ENCODE data around the gene ECEL1. TPM values are rescaled to one million over a fixed set of nuclear protein-coding genes. Genes with fewer than 3 reads are reported as not detected.

The ECEL1 gene
- total RNA-seq, 1 donor from 2014 or later, result 0.14 TPM

- Mint-ChIP-seq H3K27ac (ENCODE audit: unreplicated experiment) (no peak overlapping the region), H3K4me1 (ENCODE audit: low read depth, unreplicated experiment) (peaks cover 4% of the 10 kb centered on the region), H3K27me3 (ENCODE audit: low read depth, unreplicated experiment) (peaks cover 48% of the 10 kb centered on the region), H3K36me3 (ENCODE audit: low read depth, unreplicated experiment) (no peaks in the 10 kb centered on the region), H3K9me3 (ENCODE audit: unreplicated experiment) (no peaks in the 10 kb centered on the region), H3K4me3 (ENCODE audit: unreplicated experiment) (no peak overlapping the region)
- DNase-seq (ENCODE audit: low read depth) (no peak), FAIRE-seq (no peak)
- Histone ChIP-seq H3K4me1 (ENCODE audit: insufficient read depth, low read length) (no peaks in the 10 kb centered on the region), H2AFZ (ENCODE audit: low read depth, low read length) (no peak overlapping the region), H3K79me2 (ENCODE audit: insufficient read depth, low read length) (no peaks in the 10 kb centered on the region), H4K20me1 (ENCODE audit: insufficient read depth, low read length) (peaks cover 5% of the 10 kb centered on the region), H3K36me3 (ENCODE audit: insufficient read depth, low read length) (no peaks in the 10 kb centered on the region), H3K27me3 (ENCODE audit: insufficient read depth, low read length) (peaks cover 34% of the 10 kb centered on the region), H3K4me3 (ENCODE audit: insufficient read depth, low read depth, low read length) (no peak overlapping the region), H3K27ac (ENCODE audit: low read depth, low read length) (no peak overlapping the region), H3K9me3 (ENCODE audit: insufficient read depth, low read depth, low read length) (no peaks in the 10 kb centered on the region), H3K4me2 (ENCODE audit: low read length) (no peak overlapping the region), H3K9ac (ENCODE audit: low read length) (no peak overlapping the region)
- TF ChIP-seq EZH2 (IDR thresholded peaks at IDR 0.05; ENCODE audit: insufficient read depth, low read length) (no peak), CTCF (IDR thresholded peaks at IDR 0.05; ENCODE audit: insufficient read depth, low read depth, low read length) (no peak)
These were observed 37.1 kb upstream of the ECEL1 start for GRCh38 chr2:232524771-232525170.

- no peaks in the 10 kb centered on the region for H3K9me3 ChIP-seq (ENCODE audit: insufficient read depth, low read depth, low read length)
- no peaks in the 10 kb centered on the region for H3K79me2 ChIP-seq (ENCODE audit: insufficient read depth, low read length)
- no peaks in the 10 kb centered on the region for H3K36me3 Mint-ChIP-seq (ENCODE audit: low read depth, unreplicated experiment)
- H3K36me3 ChIP-seq (ENCODE audit: insufficient read depth, low read length), result no peaks in the 10 kb centered on the region
- DNase-seq (ENCODE audit: low read depth) (peak; percentile 6), FAIRE-seq (no peak)
- TF ChIP-seq EZH2 (IDR thresholded peaks at IDR 0.05; ENCODE audit: insufficient read depth, low read length) (peak; percentile 43), CTCF (IDR thresholded peaks at IDR 0.05; ENCODE audit: insufficient read depth, low read depth, low read length) (no peak)
- no peak overlapping the region for H3K9ac ChIP-seq (ENCODE audit: low read length)
- H3K27me3 Mint-ChIP-seq (ENCODE audit: low read depth, unreplicated experiment), result peaks cover 48% of the 10 kb centered on the region
- no peak overlapping the region for H3K27ac ChIP-seq (ENCODE audit: low read depth, low read length)
- H3K27me3 ChIP-seq (ENCODE audit: insufficient read depth, low read length), result peaks cover 42% of the 10 kb centered on the region
- peaks cover 5% of the 10 kb centered on the region for H4K20me1 ChIP-seq (ENCODE audit: insufficient read depth, low read length)
- peaks cover 4% of the 10 kb centered on the region for H3K4me1 Mint-ChIP-seq (ENCODE audit: low read depth, unreplicated experiment)
- peak overlapping the region; percentile 66 for H3K4me2 ChIP-seq (ENCODE audit: low read length)
- H3K27ac Mint-ChIP-seq (ENCODE audit: unreplicated experiment), result no peak overlapping the region
- no peak overlapping the region for H3K4me3 ChIP-seq (ENCODE audit: insufficient read depth, low read depth, low read length)
- H2AFZ ChIP-seq (ENCODE audit: low read depth, low read length), result no peak overlapping the region
- no peak overlapping the region for H3K4me3 Mint-ChIP-seq (ENCODE audit: unreplicated experiment)
- H3K9me3 Mint-ChIP-seq (ENCODE audit: unreplicated experiment), result no peaks in the 10 kb centered on the region
- H3K4me1 ChIP-seq (ENCODE audit: insufficient read depth, low read length), result no peaks in the 10 kb centered on the region
These were observed 36.3 kb upstream of the ECEL1 start for GRCh38 chr2:232523682-232524597.

GRCh38 chr2:232523402-232523681 is 35.7 kb upstream of the ECEL1 start:
- H4K20me1 ChIP-seq (ENCODE audit: insufficient read depth, low read length), result peaks cover 5% of the 10 kb centered on the region
- H3K9me3 ChIP-seq (ENCODE audit: insufficient read depth, low read depth, low read length), result no peaks in the 10 kb centered on the region
- H3K4me1 ChIP-seq (ENCODE audit: insufficient read depth, low read length), result no peaks in the 10 kb centered on the region
- no peak overlapping the region for H2AFZ ChIP-seq (ENCODE audit: low read depth, low read length)
- no peak overlapping the region for H3K4me3 Mint-ChIP-seq (ENCODE audit: unreplicated experiment)
- FAIRE-seq (no peak), DNase-seq (ENCODE audit: low read depth) (no peak)
- peaks cover 2% of the 10 kb centered on the region for H3K9me3 Mint-ChIP-seq (ENCODE audit: unreplicated experiment)
- H3K79me2 ChIP-seq (ENCODE audit: insufficient read depth, low read length), result no peaks in the 10 kb centered on the region
- H3K27me3 ChIP-seq (ENCODE audit: insufficient read depth, low read length), result peaks cover 47% of the 10 kb centered on the region
- no peaks in the 10 kb centered on the region for H3K36me3 ChIP-seq (ENCODE audit: insufficient read depth, low read length)
- H3K27ac Mint-ChIP-seq (ENCODE audit: unreplicated experiment), result no peak overlapping the region
- peaks cover 47% of the 10 kb centered on the region for H3K27me3 Mint-ChIP-seq (ENCODE audit: low read depth, unreplicated experiment)
- H3K4me3 ChIP-seq (ENCODE audit: insufficient read depth, low read depth, low read length), result no peak overlapping the region
- no peaks in the 10 kb centered on the region for H3K36me3 Mint-ChIP-seq (ENCODE audit: low read depth, unreplicated experiment)
- peak overlapping the region; percentile 66 for H3K4me2 ChIP-seq (ENCODE audit: low read length)
- TF ChIP-seq EZH2 (IDR thresholded peaks at IDR 0.05; ENCODE audit: insufficient read depth, low read length), result no peak
- no peak for TF ChIP-seq CTCF (IDR thresholded peaks at IDR 0.05; ENCODE audit: insufficient read depth, low read depth, low read length)
- no peak overlapping the region for H3K9ac ChIP-seq (ENCODE audit: low read length)
- H3K4me1 Mint-ChIP-seq (ENCODE audit: low read depth, unreplicated experiment), result peaks cover 2% of the 10 kb centered on the region
- no peak overlapping the region for H3K27ac ChIP-seq (ENCODE audit: low read depth, low read length)
